DOHH2 (cell line): ENCODE results near the gene ZNF181.

Experiments
- H3F3A ChIP-seq: fragments of 200-600 bp; sonication (generic), shearing (Covaris generic); 2 replicates; pipeline ENCODE4 v1.6.0; 2016; ENCODE audit warnings: antibody characterized with exemption, mild to moderate bottlenecking; ENCODE audit not compliant: control insufficient read depth, insufficient read depth
- H3K27ac ChIP-seq: fragments of 200-600 bp; sonication (generic); 2 replicates; pipeline ENCODE4 v1.5.1; 2014; ENCODE audit warnings: low read depth, mild to moderate bottlenecking, low read length, moderate library complexity
- H3K27me3 ChIP-seq: fragments of 200-600 bp; sonication (generic); 2 replicates; pipeline ENCODE4 v1.6.1; 2014; ENCODE audit warnings: mild to moderate bottlenecking, low read length, mixed read lengths; ENCODE audit not compliant: control insufficient read depth
- H3K36me3 ChIP-seq: fragments of 200-600 bp; sonication (generic); 2 replicates; pipeline ENCODE4 v1.6.1; 2014; ENCODE audit warnings: mild to moderate bottlenecking, low read length, moderate library complexity, mixed read lengths; ENCODE audit not compliant: control insufficient read depth
- H3K4me1 ChIP-seq: fragments of 200-600 bp; sonication (generic); 2 replicates; pipeline ENCODE4 v1.6.1; 2014; ENCODE audit warnings: mild to moderate bottlenecking, low read length, mixed read lengths; ENCODE audit not compliant: control insufficient read depth
- H3K4me2 ChIP-seq: fragments of 200-600 bp; sonication (generic); 2 replicates; pipeline ENCODE4 v1.6.0; 2014; ENCODE audit warnings: mild to moderate bottlenecking, low read length, moderate library complexity
- H3K4me3 ChIP-seq: fragments of 200-600 bp; sonication (generic); 2 replicates; pipeline ENCODE4 v1.5.1; 2014; ENCODE audit warnings: mild to moderate bottlenecking, low read length, mixed read lengths
- H3K79me2 ChIP-seq: fragments of 200-600 bp; sonication (generic); 2 replicates; pipeline ENCODE4 v1.6.1; 2014; ENCODE audit warnings: mild to moderate bottlenecking, low read length, mixed read lengths; ENCODE audit not compliant: control insufficient read depth
- H3K9me2 ChIP-seq: fragments of 200-600 bp; sonication (generic); replicated peaks from 2 replicates; pipeline ENCODE4 v1.6.1; 2014; ENCODE audit warnings: mild to moderate bottlenecking, low read length, mixed read lengths; ENCODE audit not compliant: control insufficient read depth
- H3K9me3 ChIP-seq: fragments of 200-600 bp; sonication (generic); 2 replicates; pipeline ENCODE4 v1.6.1; 2014; ENCODE audit warnings: antibody characterized with exemption, low read length, mixed read lengths; ENCODE audit not compliant: control insufficient read depth, insufficient read depth
- H4K20me1 ChIP-seq: fragments of 200-600 bp; sonication (generic); 2 replicates; pipeline ENCODE4 v1.6.0; 2014; ENCODE audit warnings: low read depth, mild to moderate bottlenecking, antibody characterized with exemption, low read length, moderate library complexity; ENCODE audit not compliant: control insufficient read depth, insufficient read depth
- EZH2phosphoT487 ChIP-seq: fragments of 200-600 bp; sonication (generic); IDR thresholded peaks from 2 replicates; pipeline ENCODE4 v1.6.1; 2017; ENCODE audit warnings: borderline replicate concordance, mild to moderate bottlenecking, antibody characterized with exemption, low read length, moderate library complexity, mixed read lengths
- TF ChIP-seq, protein P1 (sequence below): fragments of 200-600 bp; sonication (generic); IDR thresholded peaks from one replicate; pipeline ENCODE4 v1.5.1; 2014; ENCODE audit warnings: antibody characterized with exemption, mild to moderate bottlenecking, low read depth, low read length; ENCODE audit not compliant: poor library complexity, severe bottlenecking

ZNF181 gene

DNA sequence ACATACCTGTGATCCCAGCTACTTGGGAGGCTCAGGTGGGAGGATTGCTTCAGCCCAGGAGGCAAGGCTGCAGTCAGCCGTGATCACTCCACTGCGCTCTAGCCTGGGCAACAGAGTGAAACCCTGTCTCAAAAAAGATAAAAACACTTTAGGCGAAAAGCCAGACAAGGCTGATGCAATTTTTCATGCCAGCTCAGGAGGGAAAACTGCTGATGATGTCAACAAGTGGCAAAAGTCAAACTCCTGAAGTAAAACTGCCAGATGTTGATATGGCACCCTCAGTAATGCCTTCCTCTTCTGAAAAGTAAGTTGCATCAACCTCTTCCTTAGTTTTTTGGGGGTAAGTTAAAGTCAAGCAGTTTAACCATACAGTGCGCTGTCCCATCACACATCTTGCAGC is 23.4 kb downstream of the ZNF181 start:
- H3K79me2 ChIP-seq: no peaks in the 10 kb centered on the region
- H3K4me3 ChIP-seq: no peak overlapping the region
- no peaks in the 10 kb centered on the region for H3F3A ChIP-seq
- H3K4me1 ChIP-seq: no peaks in the 10 kb centered on the region
- no peaks in the 10 kb centered on the region for H4K20me1 ChIP-seq
- H3K9me3 ChIP-seq: peaks cover 54% of the 10 kb centered on the region
- H3K9me2 ChIP-seq: no peaks in the 10 kb centered on the region
- no peak for TF ChIP-seq EZH2phosphoT487
- TF ChIP-seq, protein P1, sequence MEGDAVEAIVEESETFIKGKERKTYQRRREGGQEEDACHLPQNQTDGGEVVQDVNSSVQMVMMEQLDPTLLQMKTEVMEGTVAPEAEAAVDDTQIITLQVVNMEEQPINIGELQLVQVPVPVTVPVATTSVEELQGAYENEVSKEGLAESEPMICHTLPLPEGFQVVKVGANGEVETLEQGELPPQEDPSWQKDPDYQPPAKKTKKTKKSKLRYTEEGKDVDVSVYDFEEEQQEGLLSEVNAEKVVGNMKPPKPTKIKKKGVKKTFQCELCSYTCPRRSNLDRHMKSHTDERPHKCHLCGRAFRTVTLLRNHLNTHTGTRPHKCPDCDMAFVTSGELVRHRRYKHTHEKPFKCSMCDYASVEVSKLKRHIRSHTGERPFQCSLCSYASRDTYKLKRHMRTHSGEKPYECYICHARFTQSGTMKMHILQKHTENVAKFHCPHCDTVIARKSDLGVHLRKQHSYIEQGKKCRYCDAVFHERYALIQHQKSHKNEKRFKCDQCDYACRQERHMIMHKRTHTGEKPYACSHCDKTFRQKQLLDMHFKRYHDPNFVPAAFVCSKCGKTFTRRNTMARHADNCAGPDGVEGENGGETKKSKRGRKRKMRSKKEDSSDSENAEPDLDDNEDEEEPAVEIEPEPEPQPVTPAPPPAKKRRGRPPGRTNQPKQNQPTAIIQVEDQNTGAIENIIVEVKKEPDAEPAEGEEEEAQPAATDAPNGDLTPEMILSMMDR: no peak
- no peaks in the 10 kb centered on the region for H3K36me3 ChIP-seq
- no peak overlapping the region for H3K27ac ChIP-seq
- H3K4me2 ChIP-seq: no peak overlapping the region
- no peaks in the 10 kb centered on the region for H3K27me3 ChIP-seq

DNA sequence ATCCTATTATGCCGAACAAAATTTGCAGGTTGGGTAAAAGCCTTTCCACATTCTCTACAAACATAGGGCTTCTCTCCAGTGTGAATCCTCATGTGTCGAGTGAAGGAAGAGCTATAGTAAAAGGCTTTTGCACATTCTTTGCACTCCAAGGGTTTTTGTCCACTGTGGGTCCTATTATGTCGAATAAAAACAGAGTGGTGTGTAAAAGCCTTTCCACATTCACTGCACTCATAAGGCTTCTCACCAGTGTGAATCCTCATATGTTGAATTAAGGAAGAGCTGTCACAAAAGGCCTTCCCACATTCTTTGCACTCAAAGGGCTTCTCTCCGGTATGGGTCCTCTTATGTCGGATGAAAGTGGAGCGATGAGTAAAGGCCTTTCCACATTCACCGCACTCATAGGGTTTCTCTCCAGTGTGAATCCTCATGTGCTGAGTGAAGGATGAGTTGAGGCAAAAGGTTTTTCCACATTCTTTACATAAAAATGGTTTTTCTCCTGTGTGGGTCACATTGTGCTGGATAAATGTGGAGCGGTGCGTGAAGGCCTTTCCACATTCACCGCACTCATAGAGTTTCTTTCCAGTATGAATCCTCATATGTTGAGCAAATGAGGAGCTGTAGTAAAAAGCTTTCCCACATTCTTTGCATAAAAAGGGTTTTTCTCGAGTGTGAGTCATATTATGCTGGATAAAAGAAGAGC is 25.3 kb downstream of the ZNF181 start:
- Histone ChIP-seq H3K27me3 (no peaks in the 10 kb centered on the region), H3F3A (no peaks in the 10 kb centered on the region), H3K36me3 (no peaks in the 10 kb centered on the region), H3K4me2 (no peak overlapping the region), H3K9me2 (no peaks in the 10 kb centered on the region), H3K27ac (no peak overlapping the region), H3K4me1 (no peaks in the 10 kb centered on the region), H3K9me3 (peaks cover 54% of the 10 kb centered on the region), H4K20me1 (no peaks in the 10 kb centered on the region), H3K79me2 (no peaks in the 10 kb centered on the region), H3K4me3 (no peak overlapping the region)
- no peak for TF ChIP-seq EZH2phosphoT487
- TF ChIP-seq, protein P1: no peak

DNA sequence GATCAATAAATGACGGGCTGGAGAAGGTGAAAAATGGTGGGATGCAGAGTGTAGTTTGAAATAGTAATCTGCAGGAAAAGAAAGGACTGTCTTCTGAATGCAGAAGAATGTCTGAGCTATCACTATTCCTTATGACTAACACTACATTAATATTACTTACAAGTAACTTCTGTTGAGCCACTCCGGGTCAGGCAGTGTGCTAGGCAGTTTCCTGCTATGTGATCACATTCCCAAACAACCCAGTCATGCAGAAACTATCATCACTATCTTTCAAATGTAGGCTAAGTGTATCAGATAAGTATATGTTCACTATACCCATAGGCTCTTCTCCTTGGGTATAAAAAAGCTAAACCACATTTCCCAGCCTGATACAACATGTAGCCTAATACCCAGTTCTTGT is 32.3 kb downstream of the ZNF181 start:
- Histone ChIP-seq H3K4me1 (no peaks in the 10 kb centered on the region), H3K36me3 (peaks cover 6% of the 10 kb centered on the region), H3K9me3 (peaks cover 7% of the 10 kb centered on the region; the same call in 1 of the 2 replicates), H3K9me2 (no peaks in the 10 kb centered on the region), H3F3A (no peaks in the 10 kb centered on the region), H3K27ac (no peak overlapping the region), H3K79me2 (no peaks in the 10 kb centered on the region), H4K20me1 (no peaks in the 10 kb centered on the region), H3K4me3 (no peak overlapping the region), H3K27me3 (no peaks in the 10 kb centered on the region), H3K4me2 (no peak overlapping the region)
- TF ChIP-seq EZH2phosphoT487: no peak

DNA sequence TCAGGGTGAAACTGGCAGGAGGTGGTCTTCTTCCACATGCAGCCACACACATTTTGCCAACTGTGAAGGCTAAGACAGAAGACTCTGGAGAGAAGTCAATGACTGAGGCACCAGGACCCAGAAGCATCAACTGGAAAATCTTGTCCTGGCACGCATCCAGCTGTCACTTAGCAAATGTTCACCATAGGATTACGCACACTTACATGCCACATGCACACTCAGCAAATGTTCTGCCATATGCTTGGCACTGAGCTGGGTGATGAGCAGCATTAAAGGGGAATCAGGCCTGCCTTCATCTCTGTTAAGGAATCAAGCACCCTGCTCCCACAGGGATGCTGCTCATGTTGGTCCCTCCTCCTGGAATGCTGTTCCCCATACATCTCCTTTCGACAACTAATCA is 33.9 kb downstream of the ZNF181 start:
- Histone ChIP-seq H3K4me1 (peaks cover 8% of the 10 kb centered on the region), H3K9me2 (no peaks in the 10 kb centered on the region), H3K4me3 (no peak overlapping the region), H3K79me2 (no peaks in the 10 kb centered on the region), H3K27ac (no peak overlapping the region), H3K4me2 (no peak overlapping the region), H3K36me3 (peaks cover 6% of the 10 kb centered on the region), H4K20me1 (no peaks in the 10 kb centered on the region), H3K9me3 (no peaks in the 10 kb centered on the region; the same call in 1 of the 2 replicates), H3F3A (no peaks in the 10 kb centered on the region), H3K27me3 (no peaks in the 10 kb centered on the region)
- TF ChIP-seq, protein P1: no peak
- no peak for TF ChIP-seq EZH2phosphoT487
